Smooth muscle cell (in vitro differentiated cells): Measurements from ENCODE around the gene NID2. TPM values are rescaled to one million over a fixed set of nuclear protein-coding genes. Genes with fewer than 3 reads are reported as not detected.

Experiments
- DNase-seq: peaks from one replicate; lab custom pipeline; 2025; ENCODE audit not compliant: unreplicated experiment; lab: John Stamatoyannopoulos, UW
- H2AFZ ChIP-seq: fragments of 200-600 bp; sonication (generic); 2 replicates; pipeline ENCODE4 v1.6.0; 2016; ENCODE audit warnings: antibody characterized with exemption, low read depth, mild to moderate bottlenecking
- H3F3A ChIP-seq: fragments of 200-600 bp; sonication (generic); 2 replicates; pipeline ENCODE4 v1.6.0; 2017; ENCODE audit warnings: antibody characterized with exemption, low read depth
- H3K27ac ChIP-seq: fragments of 200-600 bp; sonication (generic); 2 replicates; pipeline ENCODE4 v1.5.1; 2016; ENCODE audit warnings: low read depth, mild to moderate bottlenecking
- H3K27me3 ChIP-seq: fragments of 200-600 bp; sonication (generic); 2 replicates; pipeline ENCODE4 v1.6.1; 2016; ENCODE audit warnings: low read depth, mild to moderate bottlenecking
- H3K36me3 ChIP-seq: fragments of 200-600 bp; sonication (generic); 2 replicates; pipeline ENCODE4 v1.5.1; 2016; ENCODE audit warnings: low read depth
- H3K4me1 ChIP-seq: fragments of 200-600 bp; sonication (generic); 2 replicates; pipeline ENCODE4 v1.5.1; 2016; ENCODE audit warnings: low read depth
- H3K4me2 ChIP-seq: fragments of 200-600 bp; sonication (generic); 2 replicates; pipeline ENCODE4 v1.6.0; 2016; ENCODE audit warnings: mild to moderate bottlenecking
- H3K4me3 ChIP-seq: fragments of 200-600 bp; sonication (generic); 2 replicates; pipeline ENCODE4 v1.5.1; 2016; ENCODE audit warnings: mild to moderate bottlenecking
- H3K79me2 ChIP-seq: fragments of 200-600 bp; sonication (generic); 2 replicates; pipeline ENCODE4 v1.6.0; 2016; ENCODE audit warnings: low read depth, mild to moderate bottlenecking
- H3K9ac ChIP-seq: fragments of 200-600 bp; sonication (generic); 2 replicates; pipeline ENCODE4 v1.6.0; 2016; ENCODE audit warnings: low read depth
- H3K9me3 ChIP-seq: fragments of 200-600 bp; sonication (generic); replicated peaks from 2 replicates; pipeline ENCODE4 v1.5.1; 2016; ENCODE audit warnings: low read depth
- H4K20me1 ChIP-seq: fragments of 200-600 bp; sonication (generic); 2 replicates; pipeline ENCODE4 v1.6.0; 2016; ENCODE audit warnings: low read depth
- WGBS: methylation state at CpG from one replicate; pipeline ENCODE4 v1.1.7; 2016; ENCODE audit warnings: low lambda C conversion rate; 5-methylcytosine and 5-hydroxymethylcytosine counted together
- polyA plus RNA-seq: library from polyadenylated mRNA; unstranded; fragments of >200 nt; fragmentation: Nextera tagmentation; extraction: Ambion mirVana; gene quantifications from 2 replicates; pipeline ENCODE4 v1.2.1, GENCODE V29; 2016
- total RNA-seq: library from RNA; depleted of rRNA; stranded (reverse); fragments of >200 nt; gene quantifications from 2 replicates; pipeline ENCODE4 v1.2.3, GENCODE V29; 2014
- TF ChIP-seq, protein P1 (sequence below): fragments of 200-600 bp; sonication (generic); IDR thresholded peaks from 2 replicates; pipeline ENCODE4 v1.5.1; 2017; ENCODE audit warnings: borderline replicate concordance, mild to moderate bottlenecking, antibody characterized with exemption; ENCODE audit not compliant: insufficient read depth, poor library complexity, severe bottlenecking

Gene NID2
- total and polyA plus RNA-seq, 2 experiments from 2014 or later: 196 to 229 TPM

GRCh38 chr14:51993285-51993920 is 75.5 kb downstream of the NID2 start:
- no peaks in the 10 kb centered on the region for H3K9me3 ChIP-seq
- H3K9ac ChIP-seq: no peak overlapping the region
- H3F3A ChIP-seq: no peaks in the 10 kb centered on the region
- peaks cover 64% of the 10 kb centered on the region for H3K79me2 ChIP-seq
- no peaks in the 10 kb centered on the region for H3K27me3 ChIP-seq
- H4K20me1 ChIP-seq: peaks cover 26% of the 10 kb centered on the region
- DNase-seq: no peak
- no peak overlapping the region for H3K4me2 ChIP-seq
- WGBS: 85% methylated on average over 3 of the region's 3 CpGs
- peaks cover 22% of the 10 kb centered on the region for H3K4me1 ChIP-seq
- peaks cover 21% of the 10 kb centered on the region for H3K36me3 ChIP-seq
- H3K4me3 ChIP-seq: no peak overlapping the region
- H3K27ac ChIP-seq: no peak overlapping the region
- TF ChIP-seq, protein P1, sequence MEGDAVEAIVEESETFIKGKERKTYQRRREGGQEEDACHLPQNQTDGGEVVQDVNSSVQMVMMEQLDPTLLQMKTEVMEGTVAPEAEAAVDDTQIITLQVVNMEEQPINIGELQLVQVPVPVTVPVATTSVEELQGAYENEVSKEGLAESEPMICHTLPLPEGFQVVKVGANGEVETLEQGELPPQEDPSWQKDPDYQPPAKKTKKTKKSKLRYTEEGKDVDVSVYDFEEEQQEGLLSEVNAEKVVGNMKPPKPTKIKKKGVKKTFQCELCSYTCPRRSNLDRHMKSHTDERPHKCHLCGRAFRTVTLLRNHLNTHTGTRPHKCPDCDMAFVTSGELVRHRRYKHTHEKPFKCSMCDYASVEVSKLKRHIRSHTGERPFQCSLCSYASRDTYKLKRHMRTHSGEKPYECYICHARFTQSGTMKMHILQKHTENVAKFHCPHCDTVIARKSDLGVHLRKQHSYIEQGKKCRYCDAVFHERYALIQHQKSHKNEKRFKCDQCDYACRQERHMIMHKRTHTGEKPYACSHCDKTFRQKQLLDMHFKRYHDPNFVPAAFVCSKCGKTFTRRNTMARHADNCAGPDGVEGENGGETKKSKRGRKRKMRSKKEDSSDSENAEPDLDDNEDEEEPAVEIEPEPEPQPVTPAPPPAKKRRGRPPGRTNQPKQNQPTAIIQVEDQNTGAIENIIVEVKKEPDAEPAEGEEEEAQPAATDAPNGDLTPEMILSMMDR: no peak
- H2AFZ ChIP-seq: no peak overlapping the region

- H4K20me1 ChIP-seq: peaks cover 10% of the 10 kb centered on the region
- H2AFZ ChIP-seq: no peak overlapping the region
- TF ChIP-seq, protein P1: no peak
- H3K9ac ChIP-seq: peak overlapping the region; percentile 93
- H3F3A ChIP-seq: no peaks in the 10 kb centered on the region
- peak overlapping the region; percentile 63 for H3K27ac ChIP-seq
- H3K4me3 ChIP-seq: peak overlapping the region; percentile 95
- peak overlapping the region; percentile 91 for H3K4me2 ChIP-seq
- H3K36me3 ChIP-seq: peaks cover 15% of the 10 kb centered on the region
- H3K4me1 ChIP-seq: peaks cover 22% of the 10 kb centered on the region
- WGBS: 83% methylated on average over 3 of the region's 3 CpGs
- peaks cover 42% of the 10 kb centered on the region for H3K79me2 ChIP-seq
- H3K27me3 ChIP-seq: no peaks in the 10 kb centered on the region
- no peaks in the 10 kb centered on the region for H3K9me3 ChIP-seq
- no peak for DNase-seq
These were observed 78.4 kb downstream of the NID2 start for GRCh38 chr14:51990488-51990887.

DNA sequence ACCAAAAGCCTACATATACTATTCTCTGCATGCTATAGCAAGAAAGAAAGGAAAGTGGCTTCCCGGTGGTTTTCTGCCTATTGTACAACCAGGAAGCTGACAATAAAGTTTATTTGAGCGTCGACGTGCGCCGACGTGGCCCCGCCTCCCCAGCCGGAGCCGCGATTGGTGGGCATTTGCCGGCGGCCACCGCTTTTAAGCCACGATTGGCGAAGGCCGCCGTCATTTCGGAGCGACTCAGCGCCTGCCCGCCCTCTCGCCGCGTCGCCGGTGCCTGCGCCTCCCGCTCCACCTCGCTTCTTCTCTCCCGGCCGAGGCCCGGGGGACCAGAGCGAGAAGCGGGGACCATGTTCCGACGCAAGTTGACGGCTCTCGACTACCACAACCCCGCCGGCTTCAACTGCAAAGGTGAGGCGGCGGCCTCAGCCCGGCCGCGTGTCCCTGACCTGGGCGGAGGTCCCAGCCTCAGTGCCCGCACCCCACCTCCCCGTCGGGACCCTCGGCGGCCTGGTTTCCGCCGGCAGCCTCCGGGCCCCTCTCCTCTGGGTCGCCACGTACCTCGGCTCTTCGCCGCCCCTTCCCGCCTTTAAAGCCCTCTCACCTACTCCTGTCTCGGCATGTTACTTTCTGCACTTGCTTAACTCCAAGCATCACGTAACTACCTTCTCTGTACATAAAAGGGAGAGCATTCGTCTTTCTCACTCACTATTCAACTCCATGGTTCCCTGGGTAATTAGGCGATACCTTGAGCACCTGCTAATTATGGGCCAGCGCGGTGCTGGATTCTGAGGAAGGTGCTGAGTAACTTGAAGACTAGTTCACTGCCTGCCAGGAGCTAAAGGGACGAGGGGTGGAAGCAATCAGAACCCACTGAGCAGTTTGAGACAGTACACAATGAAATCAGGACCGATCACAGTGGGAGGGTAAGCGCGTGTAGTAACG is 79.3 kb downstream of the NID2 start, which contains the start of gene RTRAF:
Gene RTRAF (plus strand): TSS at position 254 of the 942 bp plus-strand sequence. CDS start 94 bp downstream, at position 348.
- TF ChIP-seq, protein P1: no peak
- under 1% methylated on average over 68 of the region's 72 CpGs for WGBS
- Histone ChIP-seq H4K20me1 (peaks cover 9% of the 10 kb centered on the region), H3K36me3 (peaks cover 14% of the 10 kb centered on the region), H3K4me1 (peaks cover 22% of the 10 kb centered on the region), H3K9ac (peak within 1 kb of the TSS; percentile 93), H3K4me2 (peak within 1 kb of the TSS; percentile 91), H3F3A (no peaks in the 10 kb centered on the region), H3K9me3 (no peaks in the 10 kb centered on the region), H3K79me2 (peaks cover 42% of the 10 kb centered on the region), H3K4me3 (peak within 1 kb of the TSS; percentile 95), H2AFZ (peak within 1 kb of the TSS; percentile 92), H3K27ac (peak within 1 kb of the TSS; percentile 63), H3K27me3 (no peaks in the 10 kb centered on the region)
- DNase-seq: peak; percentile 58
